ENCODE measurements around the gene EXPH5. TPM values are rescaled to one million over a fixed set of nuclear protein-coding genes. Genes with fewer than 3 reads are reported as not detected.

EXPH5 gene
- total RNA-seq, 1 donor from 2014 or later = 32.8 TPM

GRCh38 chr11:108494182-108494581, 99.4 kb downstream of the EXPH5 start:
- Mint-ChIP-seq H3K36me3 (ENCODE audit: insufficient read depth) (peaks cover 6% of the 10 kb centered on the region), H3K27me3 (no peaks in the 10 kb centered on the region), H3K4me3 (ENCODE audit: low read depth) (no peak overlapping the region), H3K27ac (no peak overlapping the region), H3K9me3 (ENCODE audit: low read depth) (no peaks in the 10 kb centered on the region), H3K4me1 (ENCODE audit: low read depth) (peaks cover 17% of the 10 kb centered on the region)
- TF ChIP-seq, protein P1, sequence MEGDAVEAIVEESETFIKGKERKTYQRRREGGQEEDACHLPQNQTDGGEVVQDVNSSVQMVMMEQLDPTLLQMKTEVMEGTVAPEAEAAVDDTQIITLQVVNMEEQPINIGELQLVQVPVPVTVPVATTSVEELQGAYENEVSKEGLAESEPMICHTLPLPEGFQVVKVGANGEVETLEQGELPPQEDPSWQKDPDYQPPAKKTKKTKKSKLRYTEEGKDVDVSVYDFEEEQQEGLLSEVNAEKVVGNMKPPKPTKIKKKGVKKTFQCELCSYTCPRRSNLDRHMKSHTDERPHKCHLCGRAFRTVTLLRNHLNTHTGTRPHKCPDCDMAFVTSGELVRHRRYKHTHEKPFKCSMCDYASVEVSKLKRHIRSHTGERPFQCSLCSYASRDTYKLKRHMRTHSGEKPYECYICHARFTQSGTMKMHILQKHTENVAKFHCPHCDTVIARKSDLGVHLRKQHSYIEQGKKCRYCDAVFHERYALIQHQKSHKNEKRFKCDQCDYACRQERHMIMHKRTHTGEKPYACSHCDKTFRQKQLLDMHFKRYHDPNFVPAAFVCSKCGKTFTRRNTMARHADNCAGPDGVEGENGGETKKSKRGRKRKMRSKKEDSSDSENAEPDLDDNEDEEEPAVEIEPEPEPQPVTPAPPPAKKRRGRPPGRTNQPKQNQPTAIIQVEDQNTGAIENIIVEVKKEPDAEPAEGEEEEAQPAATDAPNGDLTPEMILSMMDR (IDR thresholded peaks at IDR 0.05; ENCODE audit: unreplicated experiment) = no peak
- no peak for DNase-seq (ENCODE audit: low spot score, unreplicated experiment)

GRCh38 chr11:108491936-108492335, 101.6 kb downstream of the EXPH5 start:
- Mint-ChIP-seq H3K4me1 (ENCODE audit: low read depth) (peaks cover 8% of the 10 kb centered on the region), H3K27ac (no peak overlapping the region), H3K36me3 (ENCODE audit: insufficient read depth) (peaks cover 21% of the 10 kb centered on the region), H3K4me3 (ENCODE audit: low read depth) (no peak overlapping the region), H3K27me3 (no peaks in the 10 kb centered on the region), H3K9me3 (ENCODE audit: low read depth) (no peaks in the 10 kb centered on the region)
- TF ChIP-seq, protein P1 (IDR thresholded peaks at IDR 0.05; ENCODE audit: unreplicated experiment) = no peak
- no peak for DNase-seq (ENCODE audit: low spot score, unreplicated experiment)

- Mint-ChIP-seq H3K4me1 (ENCODE audit: low read depth) (peaks cover 3% of the 10 kb centered on the region), H3K27ac (no peak overlapping the region), H3K27me3 (no peaks in the 10 kb centered on the region), H3K9me3 (ENCODE audit: low read depth) (no peaks in the 10 kb centered on the region), H3K4me3 (ENCODE audit: low read depth) (no peak overlapping the region), H3K36me3 (ENCODE audit: insufficient read depth) (peaks cover 44% of the 10 kb centered on the region)
- TF ChIP-seq, protein P1 (IDR thresholded peaks at IDR 0.05; ENCODE audit: unreplicated experiment) = no peak
- no peak for DNase-seq (ENCODE audit: low spot score, unreplicated experiment)
Observed at GRCh38 chr11:108486828-108487227, 106.7 kb downstream of the EXPH5 start.

GRCh38 chr11:108486331-108486730, 107.2 kb downstream of the EXPH5 start:
- Mint-ChIP-seq H3K4me3 (ENCODE audit: low read depth) (no peak overlapping the region), H3K27ac (no peak overlapping the region), H3K9me3 (ENCODE audit: low read depth) (no peaks in the 10 kb centered on the region), H3K36me3 (ENCODE audit: insufficient read depth) (peaks cover 46% of the 10 kb centered on the region), H3K27me3 (no peaks in the 10 kb centered on the region), H3K4me1 (ENCODE audit: low read depth) (peaks cover 3% of the 10 kb centered on the region)
- TF ChIP-seq, protein P1 (IDR thresholded peaks at IDR 0.05; ENCODE audit: unreplicated experiment) = no peak
- no peak for DNase-seq (ENCODE audit: low spot score, unreplicated experiment)

DNA sequence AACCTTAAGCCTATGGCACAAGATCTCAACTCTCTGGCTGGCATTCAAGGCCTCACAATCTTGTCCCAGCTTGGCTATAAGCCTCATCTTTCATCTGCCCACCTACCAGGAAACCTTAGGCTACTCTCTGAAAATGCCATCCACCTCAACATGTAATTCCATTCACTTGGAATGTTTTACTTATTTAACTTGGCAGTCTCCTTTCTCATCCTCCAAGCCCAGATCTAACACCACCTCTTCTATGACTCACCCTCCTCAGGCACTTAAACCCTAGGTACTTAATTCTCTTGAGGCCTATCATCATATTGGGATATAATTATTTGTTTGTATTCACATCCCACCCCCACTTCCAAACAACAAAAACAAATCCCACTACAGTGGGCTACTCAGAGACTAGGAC, 110.4 kb downstream of the EXPH5 start:
- Mint-ChIP-seq H3K4me3 (ENCODE audit: low read depth) (no peak overlapping the region), H3K36me3 (ENCODE audit: insufficient read depth) (peaks cover 34% of the 10 kb centered on the region), H3K4me1 (ENCODE audit: low read depth) (peaks cover 3% of the 10 kb centered on the region), H3K27ac (no peak overlapping the region), H3K9me3 (ENCODE audit: low read depth) (no peaks in the 10 kb centered on the region), H3K27me3 (no peaks in the 10 kb centered on the region)
- TF ChIP-seq, protein P1 (IDR thresholded peaks at IDR 0.05; ENCODE audit: unreplicated experiment) = no peak
- no peak for DNase-seq (ENCODE audit: low spot score, unreplicated experiment)
